ENCODE data around the gene MAOB.

DNA sequence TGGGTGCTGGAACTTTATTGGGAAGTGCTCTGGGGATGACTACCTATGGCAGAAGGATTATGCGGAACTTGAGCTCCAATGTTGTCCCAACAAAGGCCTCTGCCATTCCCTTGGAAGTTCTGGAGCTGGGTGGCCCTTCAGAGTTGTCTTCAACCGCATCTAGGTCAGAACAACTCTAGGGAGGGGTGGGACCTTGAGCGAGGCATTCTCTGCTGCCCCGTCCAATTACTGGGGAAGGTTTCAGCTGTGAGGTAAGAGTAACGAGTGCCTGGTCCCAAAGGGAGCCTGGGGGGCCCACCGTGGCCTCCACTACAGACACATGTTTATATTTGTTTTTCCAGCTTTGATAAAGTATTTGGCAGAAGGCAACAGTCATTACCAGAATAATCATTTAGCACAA, 146.7 kb downstream of the MAOB start:
- TF ChIP-seq EZH2phosphoT487 (IDR thresholded peaks at IDR 0.05; ENCODE audit: insufficient read depth, low read depth) (no peak), EZH2 (IDR thresholded peaks at IDR 0.05; ENCODE audit: insufficient read depth, poor library complexity, severe bottlenecking) (no peak)
